RCC 7860 (cell line): ENCODE data around the gene EXO5.
"Not testable (repeated sequence)": the region's sequence is repeated elsewhere in the genome, so short reads cannot be mapped to it uniquely, and the experiment has no call there.

Experiments used
- DNase-seq: peaks from one replicate; pipeline ENCODE4 v3.0.0-alpha.2; 2015; ENCODE audit warnings: low spot score
- FAIRE-seq: peaks from 2 replicates; lab custom pipeline; 2012; peaks lifted over from hg19 to GRCh38; lab: Jason Lieb, UNC

EXO5 gene

GRCh38 chr1:40546957-40547356 lies 38.4 kb downstream of the EXO5 start:
- FAIRE-seq (no peak), DNase-seq (no peak)

GRCh38 chr1:40553017-40553416 lies 44.5 kb downstream of the EXO5 start:
- no peak for FAIRE-seq
- DNase-seq, result no peak

GRCh38 chr1:40554807-40555206 lies 46.2 kb downstream of the EXO5 start:
- FAIRE-seq, DNase-seq: not testable (repeated sequence)

GRCh38 chr1:40556121-40556520 lies 47.6 kb downstream of the EXO5 start:
- no peak for FAIRE-seq

GRCh38 chr1:40558241-40558640 lies 49.7 kb downstream of the EXO5 start:
- not testable (repeated sequence) for FAIRE-seq, DNase-seq

More at GRCh38 chr1:40556121-40556520, 47.6 kb downstream of the EXO5 start:
- DNase-seq, result no peak

- FAIRE-seq (no peak), DNase-seq (no peak)
Observed at GRCh38 chr1:40562185-40562584, 53.6 kb downstream of the EXO5 start.

- no peak for FAIRE-seq
Observed at GRCh38 chr1:40563266-40563665, 54.7 kb downstream of the EXO5 start.

GRCh38 chr1:40564506-40564905 lies 55.9 kb downstream of the EXO5 start:
- no peak for DNase-seq
- FAIRE-seq, result no peak

More at GRCh38 chr1:40563266-40563665, 54.7 kb downstream of the EXO5 start:
- DNase-seq, result no peak

GRCh38 chr1:40564913-40565312 lies 56.3 kb downstream of the EXO5 start:
- DNase-seq, result no peak
- FAIRE-seq, result no peak
